ENCODE measurements around the gene PIK3R3.

GRCh38 chr1:46041551-46041950, 90.9 kb downstream of the PIK3R3 start:
- TF ChIP-seq ZNF146 (CRISPR knock-in tag; IDR thresholded peaks at IDR 0.05; ENCODE audit: unreplicated experiment) (no peak), CTCF (IDR thresholded peaks at IDR 0.05 in 2 of 3, conservative IDR thresholded peaks at IDR 0.05 in 1 of 3; ENCODE audit: insufficient read depth in 2 of 3, low read depth in 1 of 3, low read length in 3 of 3) (no peak), ZNF445 (CRISPR knock-in tag; IDR thresholded peaks at IDR 0.05; ENCODE audit: low read depth) (no peak), ZNF124 (CRISPR knock-in tag; IDR thresholded peaks at IDR 0.05) (no peak), POLR2AphosphoS5 (IDR thresholded peaks at IDR 0.05; ENCODE audit: control insufficient read depth, insufficient read depth, low read depth, low read length) (no peak), POLR2A (conservative IDR thresholded peaks at IDR 0.05) (no peak), ATF3 (IDR thresholded peaks at IDR 0.05) (no peak), ATF3 (CRISPR knock-in tag; conservative IDR thresholded peaks at IDR 0.05) (no peak), NFE2L1 (tag; IDR thresholded peaks at IDR 0.05; ENCODE audit: borderline replicate concordance, low read depth) (no peak), TAF1 (IDR thresholded peaks at IDR 0.05; ENCODE audit: control insufficient read depth, extremely low read depth, insufficient read depth, low read length, severe bottlenecking) (no peak), TEAD4 (IDR thresholded peaks at IDR 0.05; ENCODE audit: low read length) (no peak), TEAD4 (CRISPR knock-in tag; IDR thresholded peaks at IDR 0.05; ENCODE audit: borderline replicate concordance) (no peak)

All from K562 (cell line).